Sigmoid colon (tissue), 7 donors: ENCODE data around the gene ZNF654. TPM values are rescaled to one million over a fixed set of nuclear protein-coding genes. Genes with fewer than 3 reads are reported as not detected.

Experiments
- DNase-seq: peaks from one replicate; pipeline ENCODE4 v3.0.0-alpha.2; 2019
- H3K27ac ChIP-seq, 4 donors: fragments of 200-600 bp; sonication (generic); one replicate each; pipeline ENCODE4 v1.5.1; 2016 to 2019; ENCODE audit warnings: mild to moderate bottlenecking in 1 of 4
- H3K27me3 ChIP-seq, 3 donors: fragments of 200-600 bp; sonication (generic); one replicate each; pipeline ENCODE4 v1.5.1; 2019; ENCODE audit warnings: mild to moderate bottlenecking in 1 of 3
- H3K36me3 ChIP-seq, 4 donors: fragments of 200-600 bp; sonication (generic); one replicate each; pipeline ENCODE4 v1.5.1; 2016 to 2019
- H3K4me1 ChIP-seq, 4 donors: fragments of 200-600 bp; sonication (generic); one replicate each; pipeline ENCODE4 v1.5.1; 2017 to 2019
- H3K4me3 ChIP-seq, 4 donors: fragments of 200-600 bp; sonication (generic); one replicate each; pipeline ENCODE4 v1.5.1; 2017 to 2019; ENCODE audit warnings: mild to moderate bottlenecking in 2 of 4, moderate library complexity in 1 of 4
- H3K9me3 ChIP-seq, 4 donors: fragments of 200-600 bp in 3 of 4; sonication (generic) in 3 of 4; one replicate each; pipeline versions ENCODE4 v1.5.1 to v1.6.1; 2013 to 2019
- CTCF ChIP-seq, 4 experiments: fragments of 450-650 bp in 3 of 4; fragments of 200-600 bp in 1 of 4; IDR thresholded peaks; one replicate each; pipeline ENCODE4 v1.5.1; 2016 to 2019; ENCODE audit warnings: antibody characterized with exemption in 4 of 4, mild to moderate bottlenecking in 3 of 4, moderate library complexity in 2 of 4
- EP300 ChIP-seq, 4 donors: sonication (generic); formaldehyde crosslinking; IDR thresholded peaks; one replicate each; pipeline ENCODE4 v1.6.1; 2017; ENCODE audit warnings: antibody characterized with exemption in 4 of 4
- POLR2A ChIP-seq, 2 donors: fragments of 450-650 bp; IDR thresholded peaks; one replicate each; pipeline ENCODE4 v1.6.1; 2016; ENCODE audit warnings: antibody characterized with exemption in 2 of 2, mild to moderate bottlenecking in 2 of 2, moderate library complexity in 2 of 2
- POLR2AphosphoS5 ChIP-seq, 4 donors: sonication (generic); formaldehyde crosslinking; IDR thresholded peaks; one replicate each; pipeline ENCODE4 v1.6.1; 2017; ENCODE audit warnings: antibody characterized with exemption in 4 of 4
- WGBS, 2 donors: extraction: QIAGEN DNeasy Blood & Tissue Kit; methylation state at CpG; one replicate each; pipeline ENCODE4 v1.1.7; 2013; 5-methylcytosine and 5-hydroxymethylcytosine counted together
- intact Hi-C: fragments of 100-400 bp; cut with DNase I; formaldehyde crosslinking; loops from one replicate; pipeline ENCODE4 v1.15.1; 2023
- polyA plus RNA-seq, 3 donors: library from polyadenylated mRNA; stranded (reverse); fragments of 200-250 nt; gene quantifications; one replicate each; pipeline ENCODE4 v1.2.3, GENCODE V29; 2013
- total RNA-seq, 4 donors: library from RNA; depleted of rRNA; stranded (reverse); fragments of >200 nt; gene quantifications; one replicate each; pipeline ENCODE4 v1.1.0, GENCODE V29; 2016
- donor health status: healthy with polysubstance abuse.
- donor health status: Bipolar disorder and iron deficiency.
- donor health status: healthy.

Gene ZNF654
- total and polyA plus RNA-seq, 7 donors, result 3.0 to 20.2 (median 17.8) TPM

- intact Hi-C loops, result no loop called here
- H3K4me1 ChIP-seq, result peaks cover 0 to 24% (median 10%) of the 10 kb centered on the region in 4 donors
- 66 to 67% methylated on average over 4 of the region's 4 CpGs for WGBS, 2 donors
- TF ChIP-seq CTCF (IDR thresholded peaks at IDR 0.05) (no peak), POLR2AphosphoS5 (IDR thresholded peaks at IDR 0.05) (no peak), EP300 (IDR thresholded peaks at IDR 0.05) (no peak), POLR2A (IDR thresholded peaks at IDR 0.05) (no peak)
- H3K36me3 ChIP-seq, result peaks cover 0 to 32% (median 10%) of the 10 kb centered on the region in 4 donors
- no peaks in the 10 kb centered on the region for H3K9me3 ChIP-seq
- no peaks in the 10 kb centered on the region for H3K27me3 ChIP-seq
- H3K4me3 ChIP-seq, result no peak overlapping the region
- no peak for DNase-seq
- H3K27ac ChIP-seq, result no peak overlapping the region
Observed at GRCh38 chr3:88141458-88142083, 82.5 kb downstream of the ZNF654 start.

- no peak for DNase-seq
- Histone ChIP-seq H3K27ac (no peak overlapping the region), H3K4me3 (no peak overlapping the region), H3K9me3 (no peaks in the 10 kb centered on the region), H3K27me3 (no peaks in the 10 kb centered on the region), H3K4me1 (peaks cover 0 to 24% (median 10%) of the 10 kb centered on the region in 4 donors), H3K36me3 (peaks cover 0 to 29% (median 10%) of the 10 kb centered on the region in 4 donors)
- intact Hi-C loops, result no loop called here
- WGBS, 2 donors, result 75 to 78% methylated on average over 3 of the region's 3 CpGs
- TF ChIP-seq EP300 (IDR thresholded peaks at IDR 0.05) (no peak), POLR2A (IDR thresholded peaks at IDR 0.05) (no peak), POLR2AphosphoS5 (IDR thresholded peaks at IDR 0.05) (no peak), CTCF (IDR thresholded peaks at IDR 0.05) (no peak)
Observed at GRCh38 chr3:88142094-88142624, 83.1 kb downstream of the ZNF654 start.

GRCh38 chr3:88147261-88147660 is 88.2 kb downstream of the ZNF654 start:
- TF ChIP-seq POLR2A (IDR thresholded peaks at IDR 0.05) (no peak), EP300 (IDR thresholded peaks at IDR 0.05) (no peak), POLR2AphosphoS5 (IDR thresholded peaks at IDR 0.05) (no peak), CTCF (IDR thresholded peaks at IDR 0.05) (no peak)
- no peak overlapping the region for H3K4me3 ChIP-seq
- intact Hi-C loops, result no loop called here
- peaks cover 0 to 44% (median 30%) of the 10 kb centered on the region in 4 donors for H3K4me1 ChIP-seq
- H3K27me3 ChIP-seq, result no peaks in the 10 kb centered on the region
- no peaks in the 10 kb centered on the region for H3K9me3 ChIP-seq
- no peak for DNase-seq
- H3K36me3 ChIP-seq, result no peaks in the 10 kb centered on the region
- H3K27ac ChIP-seq, result no peak overlapping the region

GRCh38 chr3:88148651-88149050 is 89.6 kb downstream of the ZNF654 start:
- Histone ChIP-seq H3K27ac (peak overlapping the region in 2 of 4 donors; percentile 90 to 96), H3K4me1 (peaks cover 0 to 39% (median 26%) of the 10 kb centered on the region in 4 donors), H3K4me3 (peak overlapping the region; percentile 74 to 93 (median 90)), H3K27me3 (no peaks in the 10 kb centered on the region), H3K9me3 (no peaks in the 10 kb centered on the region), H3K36me3 (peaks cover 0 to 7% (median 2%) of the 10 kb centered on the region in 4 donors)
- WGBS, 2 donors, result 64 to 65% methylated on average over 17 of the region's 17 CpGs
- intact Hi-C loops, result loop anchor here (1.0 kb wide), 1 partner anchor 89 kb away; the partner anchor contains the start of genes CGGBP1 and ZNF654
- TF ChIP-seq POLR2A (IDR thresholded peaks at IDR 0.05) (no peak), EP300 (IDR thresholded peaks at IDR 0.05) (no peak), CTCF (IDR thresholded peaks at IDR 0.05) (no peak), POLR2AphosphoS5 (IDR thresholded peaks at IDR 0.05) (no peak)
- DNase-seq, result no peak
